ENCODE data around the gene RPS2.

RPS2 gene

GRCh38 chr16:1953734-1954133 is 10.9 kb downstream of the RPS2 start:
- H3K4me3 ChIP-seq (ENCODE audit: severe bottlenecking), result no peak overlapping the region
- ATAC-seq (ENCODE audit: low read depth), result no peak
- TF ChIP-seq, protein P1, sequence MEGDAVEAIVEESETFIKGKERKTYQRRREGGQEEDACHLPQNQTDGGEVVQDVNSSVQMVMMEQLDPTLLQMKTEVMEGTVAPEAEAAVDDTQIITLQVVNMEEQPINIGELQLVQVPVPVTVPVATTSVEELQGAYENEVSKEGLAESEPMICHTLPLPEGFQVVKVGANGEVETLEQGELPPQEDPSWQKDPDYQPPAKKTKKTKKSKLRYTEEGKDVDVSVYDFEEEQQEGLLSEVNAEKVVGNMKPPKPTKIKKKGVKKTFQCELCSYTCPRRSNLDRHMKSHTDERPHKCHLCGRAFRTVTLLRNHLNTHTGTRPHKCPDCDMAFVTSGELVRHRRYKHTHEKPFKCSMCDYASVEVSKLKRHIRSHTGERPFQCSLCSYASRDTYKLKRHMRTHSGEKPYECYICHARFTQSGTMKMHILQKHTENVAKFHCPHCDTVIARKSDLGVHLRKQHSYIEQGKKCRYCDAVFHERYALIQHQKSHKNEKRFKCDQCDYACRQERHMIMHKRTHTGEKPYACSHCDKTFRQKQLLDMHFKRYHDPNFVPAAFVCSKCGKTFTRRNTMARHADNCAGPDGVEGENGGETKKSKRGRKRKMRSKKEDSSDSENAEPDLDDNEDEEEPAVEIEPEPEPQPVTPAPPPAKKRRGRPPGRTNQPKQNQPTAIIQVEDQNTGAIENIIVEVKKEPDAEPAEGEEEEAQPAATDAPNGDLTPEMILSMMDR (IDR thresholded peaks at IDR 0.05; ENCODE audit: poor library complexity, severe bottlenecking), result no peak
- peaks cover 8% of the 10 kb centered on the region for H3K4me1 ChIP-seq (ENCODE audit: insufficient read depth, poor library complexity, severe bottlenecking)
- H3K27me3 ChIP-seq (ENCODE audit: insufficient read depth, poor library complexity, severe bottlenecking), result no peaks in the 10 kb centered on the region
- H3K27ac ChIP-seq (ENCODE audit: poor library complexity, severe bottlenecking), result no peak overlapping the region
- H3K36me3 ChIP-seq (ENCODE audit: low read depth), result no peaks in the 10 kb centered on the region
- H3K9me3 ChIP-seq (ENCODE audit: severe bottlenecking), result no peaks in the 10 kb centered on the region
- peak; percentile 60 for DNase-seq (ENCODE audit: low spot score)

GRCh38 chr16:1950559-1950958 is 14.1 kb downstream of the RPS2 start:
- TF ChIP-seq, protein P1 (IDR thresholded peaks at IDR 0.05; ENCODE audit: poor library complexity, severe bottlenecking), result no peak
- H3K27me3 ChIP-seq (ENCODE audit: insufficient read depth, poor library complexity, severe bottlenecking), result no peaks in the 10 kb centered on the region
- H3K27ac ChIP-seq (ENCODE audit: poor library complexity, severe bottlenecking), result no peak overlapping the region
- H3K9me3 ChIP-seq (ENCODE audit: severe bottlenecking), result no peaks in the 10 kb centered on the region
- peaks cover 8% of the 10 kb centered on the region for H3K4me1 ChIP-seq (ENCODE audit: insufficient read depth, poor library complexity, severe bottlenecking)
- H3K4me3 ChIP-seq (ENCODE audit: severe bottlenecking), result no peak overlapping the region
- no peak for DNase-seq (ENCODE audit: low spot score)
- ATAC-seq (ENCODE audit: low read depth), result no peak
- no peaks in the 10 kb centered on the region for H3K36me3 ChIP-seq (ENCODE audit: low read depth)

- H3K27me3 ChIP-seq (ENCODE audit: insufficient read depth, poor library complexity, severe bottlenecking), result no peaks in the 10 kb centered on the region
Measured at GRCh38 chr16:1950047-1950446, 14.6 kb downstream of the RPS2 start.

DNA sequence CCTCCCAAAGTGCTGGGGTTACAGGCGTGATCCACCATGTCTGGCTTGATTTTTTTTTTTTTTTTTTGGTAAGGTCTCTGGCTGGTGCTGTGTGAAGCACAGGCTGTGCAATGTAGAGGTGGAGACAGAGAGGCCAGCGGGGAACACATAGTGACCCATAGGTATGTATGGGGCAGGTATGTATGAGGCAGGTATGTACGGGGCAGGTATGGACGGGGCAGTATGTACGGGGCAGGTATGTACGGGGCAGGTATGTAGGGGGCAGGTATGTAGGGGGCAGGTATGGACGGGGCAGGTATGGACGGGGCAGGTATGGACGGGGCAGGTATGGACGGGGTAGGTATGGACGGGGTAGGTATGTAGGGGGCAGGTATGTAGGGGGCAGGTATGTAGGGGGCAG is 15.1 kb downstream of the RPS2 start:
- no peaks in the 10 kb centered on the region for H3K27me3 ChIP-seq (ENCODE audit: insufficient read depth, poor library complexity, severe bottlenecking)
- ATAC-seq (ENCODE audit: low read depth) (no peak), DNase-seq (ENCODE audit: low spot score) (no peak)
- H3K9me3 ChIP-seq (ENCODE audit: severe bottlenecking), result no peaks in the 10 kb centered on the region
- H3K36me3 ChIP-seq (ENCODE audit: low read depth), result no peaks in the 10 kb centered on the region
- peaks cover 8% of the 10 kb centered on the region for H3K4me1 ChIP-seq (ENCODE audit: insufficient read depth, poor library complexity, severe bottlenecking)
- TF ChIP-seq, protein P1 (IDR thresholded peaks at IDR 0.05; ENCODE audit: poor library complexity, severe bottlenecking), result no peak
- H3K4me3 ChIP-seq (ENCODE audit: severe bottlenecking), result no peak overlapping the region
- no peak overlapping the region for H3K27ac ChIP-seq (ENCODE audit: poor library complexity, severe bottlenecking)

More at GRCh38 chr16:1950047-1950446, 14.6 kb downstream of the RPS2 start:
- H3K27ac ChIP-seq (ENCODE audit: poor library complexity, severe bottlenecking), result no peak overlapping the region
- no peak overlapping the region for H3K4me3 ChIP-seq (ENCODE audit: severe bottlenecking)
- H3K9me3 ChIP-seq (ENCODE audit: severe bottlenecking), result no peaks in the 10 kb centered on the region
- H3K4me1 ChIP-seq (ENCODE audit: insufficient read depth, poor library complexity, severe bottlenecking), result peaks cover 8% of the 10 kb centered on the region
- peak; percentile 80 for ATAC-seq (ENCODE audit: low read depth)
- H3K36me3 ChIP-seq (ENCODE audit: low read depth), result no peaks in the 10 kb centered on the region
- TF ChIP-seq, protein P1 (IDR thresholded peaks at IDR 0.05; ENCODE audit: poor library complexity, severe bottlenecking), result no peak
- DNase-seq (ENCODE audit: low spot score), result peak; percentile 74

DNA sequence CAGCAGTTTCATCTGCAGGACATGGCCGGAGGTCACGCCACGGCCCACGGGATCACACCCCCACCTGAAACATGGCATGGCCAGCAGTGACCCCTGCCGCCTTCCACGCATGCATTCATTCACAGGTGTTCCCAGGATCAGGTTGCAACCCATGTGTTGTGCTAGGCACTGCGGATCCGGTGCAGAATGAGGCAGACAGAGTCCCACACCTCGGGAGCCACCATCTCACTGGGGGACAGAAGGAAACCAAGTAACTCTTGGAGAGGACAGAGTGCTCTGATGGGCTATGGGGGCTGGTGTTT is 17.3 kb downstream of the RPS2 start:
- Histone ChIP-seq H3K4me1 (ENCODE audit: insufficient read depth, poor library complexity, severe bottlenecking) (peaks cover 13% of the 10 kb centered on the region), H3K9me3 (ENCODE audit: severe bottlenecking) (no peaks in the 10 kb centered on the region), H3K36me3 (ENCODE audit: low read depth) (no peaks in the 10 kb centered on the region), H3K27me3 (ENCODE audit: insufficient read depth, poor library complexity, severe bottlenecking) (no peaks in the 10 kb centered on the region), H3K4me3 (ENCODE audit: severe bottlenecking) (no peak overlapping the region), H3K27ac (ENCODE audit: poor library complexity, severe bottlenecking) (no peak overlapping the region)
- ATAC-seq (ENCODE audit: low read depth) (no peak), DNase-seq (ENCODE audit: low spot score) (peak; percentile 56)
- TF ChIP-seq, protein P1 (IDR thresholded peaks at IDR 0.05; ENCODE audit: poor library complexity, severe bottlenecking), result no peak
